Vagina (tissue), 2 donors: ENCODE data around the gene FSTL1.

Experiments used
- CTCF ChIP-seq, 3 experiments: fragments of 450-650 bp in 2 of 3; fragments of 200-600 bp in 1 of 3; sonication (generic) in 1 of 3; IDR thresholded peaks; one replicate each; pipeline ENCODE4 v1.5.1; 2017 to 2019; ENCODE audit warnings: antibody characterized with exemption in 3 of 3, mild to moderate bottlenecking in 2 of 3, moderate library complexity in 2 of 3
- POLR2A ChIP-seq, 2 donors: fragments of 450-650 bp; IDR thresholded peaks; one replicate each; pipeline ENCODE4 v1.6.1; 2017; ENCODE audit warnings: antibody characterized with exemption in 2 of 2, mild to moderate bottlenecking in 2 of 2, moderate library complexity in 2 of 2
- POLR2AphosphoS5 ChIP-seq, 2 donors: sonication (generic); formaldehyde crosslinking; IDR thresholded peaks; one replicate each; pipeline ENCODE4 v1.9.0; 2017; ENCODE audit warnings: antibody characterized with exemption in 2 of 2, mild to moderate bottlenecking in 2 of 2, low read depth in 1 of 2; ENCODE audit not compliant: insufficient read depth in 1 of 2

- no peak for TF ChIP-seq POLR2A (IDR thresholded peaks at IDR 0.05)
- no peak for TF ChIP-seq CTCF (IDR thresholded peaks at IDR 0.05)
- no peak for TF ChIP-seq POLR2AphosphoS5 (IDR thresholded peaks at IDR 0.05; ENCODE audit: insufficient read depth in 1 of 2, low read depth in 1 of 2)
Measured at GRCh38 chr3:120446891-120447668, 3.7 kb downstream of the FSTL1 start.
